ENCODE results near the gene CATSPERE. TPM values are rescaled to one million over a fixed set of nuclear protein-coding genes. Genes with fewer than 3 reads are reported as not detected.

CATSPERE gene
- total and polyA plus RNA-seq, 9 of the 15 experiments (the other 6 are each of a cell fraction or from before 2014, with no cell fraction given), result 0.06 to 0.16 (median 0.09) TPM; not detected in 3

DNA sequence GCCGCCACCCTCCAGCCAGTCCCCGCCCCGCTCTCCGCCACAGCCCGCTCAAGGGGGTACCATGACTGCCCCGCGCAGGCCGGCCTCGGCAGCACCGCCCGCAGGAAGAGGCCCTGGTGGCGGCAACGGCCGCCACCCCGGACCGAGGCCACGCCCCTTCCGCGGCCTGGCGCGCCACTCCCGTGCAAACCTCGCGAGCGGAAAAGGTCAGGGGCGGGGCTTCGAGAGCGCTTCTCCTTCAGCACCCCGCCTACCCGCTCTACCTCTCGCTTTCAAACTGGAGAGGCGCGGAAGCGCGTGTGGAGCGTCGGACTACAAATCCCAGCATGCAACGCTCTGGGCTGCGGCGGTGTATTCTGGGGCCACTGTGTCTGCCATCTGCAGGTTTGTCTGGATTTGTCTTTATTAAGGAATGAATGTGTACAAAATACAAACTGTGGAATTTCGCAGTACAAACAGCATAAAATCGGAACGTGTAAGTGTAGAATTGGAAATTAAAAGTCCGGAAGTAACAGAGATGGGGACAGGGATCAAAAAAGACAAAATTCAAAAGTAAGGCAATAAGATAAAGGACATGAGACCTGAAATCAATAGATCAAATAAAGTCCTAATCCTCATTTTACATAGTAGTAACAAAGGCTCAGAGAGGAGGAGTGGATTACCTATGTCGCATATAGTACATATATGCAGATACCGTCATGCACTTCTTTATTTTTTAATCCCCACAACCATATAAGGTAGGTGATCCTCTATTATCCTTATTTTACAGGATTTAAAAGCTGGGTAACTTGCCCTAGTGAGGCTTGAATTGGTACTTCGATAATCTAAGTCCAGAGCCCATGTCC is 8.9 kb upstream of the CATSPERE start (continued):
- TF ChIP-seq ZBTB2 (IDR thresholded peaks at IDR 0.05), result peak; percentile 83
- no peak for TF ChIP-seq GTF2E2 (tag; IDR thresholded peaks at IDR 0.05)
- no peak for TF ChIP-seq CREBBP (IDR thresholded peaks at IDR 0.05; ENCODE audit: low read depth, low read length)
- TF ChIP-seq HNRNPUL1 (IDR thresholded peaks at IDR 0.05; ENCODE audit: low read length), result no peak
- TF ChIP-seq HMGN3 (IDR thresholded peaks at IDR 0.05; ENCODE audit: borderline replicate concordance, extremely low read depth, insufficient read length, low read depth, low read length), result peak; percentile 97
- peak; percentile 49 for TF ChIP-seq BHLHE40 (IDR thresholded peaks at IDR 0.05; ENCODE audit: low read length)
- TF ChIP-seq THRAP3 (IDR thresholded peaks at IDR 0.05; ENCODE audit: borderline replicate concordance), result no peak
- no peak for TF ChIP-seq POU5F1 (IDR thresholded peaks at IDR 0.05; ENCODE audit: borderline replicate concordance, low read depth, low read length, partially characterized antibody)
- no peak for TF ChIP-seq HDAC6 (IDR thresholded peaks at IDR 0.05; ENCODE audit: low read depth, low read length)
- TF ChIP-seq IRF9 (tag; IDR thresholded peaks at IDR 0.05), result 0 out of 2 replicates have a peak, but pooled peaks have one; percentile 42
- TF ChIP-seq TAF7 (tag; IDR thresholded peaks at IDR 0.05), result no peak
- TF ChIP-seq CSDE1 (IDR thresholded peaks at IDR 0.05), result peak in 1 of 2 experiments; percentile 48; a peak in 1 of 4 replicates
- no peak for TF ChIP-seq NCOA6 (IDR thresholded peaks at IDR 0.05)
- no peak for TF ChIP-seq SMAD2 (IDR thresholded peaks at IDR 0.05; ENCODE audit: low read depth, low read length)
- no peak for TF ChIP-seq NFIC (IDR thresholded peaks at IDR 0.05)
- no peak; the same call in 1 of the 2 replicates for TF ChIP-seq MITF (IDR thresholded peaks at IDR 0.05)
- no peak for TF ChIP-seq FOXA3 (CRISPR knock-in tag; conservative IDR thresholded peaks at IDR 0.05 in 1 of 2, IDR thresholded peaks at IDR 0.05 in 1 of 2)
- TF ChIP-seq, protein P1, sequence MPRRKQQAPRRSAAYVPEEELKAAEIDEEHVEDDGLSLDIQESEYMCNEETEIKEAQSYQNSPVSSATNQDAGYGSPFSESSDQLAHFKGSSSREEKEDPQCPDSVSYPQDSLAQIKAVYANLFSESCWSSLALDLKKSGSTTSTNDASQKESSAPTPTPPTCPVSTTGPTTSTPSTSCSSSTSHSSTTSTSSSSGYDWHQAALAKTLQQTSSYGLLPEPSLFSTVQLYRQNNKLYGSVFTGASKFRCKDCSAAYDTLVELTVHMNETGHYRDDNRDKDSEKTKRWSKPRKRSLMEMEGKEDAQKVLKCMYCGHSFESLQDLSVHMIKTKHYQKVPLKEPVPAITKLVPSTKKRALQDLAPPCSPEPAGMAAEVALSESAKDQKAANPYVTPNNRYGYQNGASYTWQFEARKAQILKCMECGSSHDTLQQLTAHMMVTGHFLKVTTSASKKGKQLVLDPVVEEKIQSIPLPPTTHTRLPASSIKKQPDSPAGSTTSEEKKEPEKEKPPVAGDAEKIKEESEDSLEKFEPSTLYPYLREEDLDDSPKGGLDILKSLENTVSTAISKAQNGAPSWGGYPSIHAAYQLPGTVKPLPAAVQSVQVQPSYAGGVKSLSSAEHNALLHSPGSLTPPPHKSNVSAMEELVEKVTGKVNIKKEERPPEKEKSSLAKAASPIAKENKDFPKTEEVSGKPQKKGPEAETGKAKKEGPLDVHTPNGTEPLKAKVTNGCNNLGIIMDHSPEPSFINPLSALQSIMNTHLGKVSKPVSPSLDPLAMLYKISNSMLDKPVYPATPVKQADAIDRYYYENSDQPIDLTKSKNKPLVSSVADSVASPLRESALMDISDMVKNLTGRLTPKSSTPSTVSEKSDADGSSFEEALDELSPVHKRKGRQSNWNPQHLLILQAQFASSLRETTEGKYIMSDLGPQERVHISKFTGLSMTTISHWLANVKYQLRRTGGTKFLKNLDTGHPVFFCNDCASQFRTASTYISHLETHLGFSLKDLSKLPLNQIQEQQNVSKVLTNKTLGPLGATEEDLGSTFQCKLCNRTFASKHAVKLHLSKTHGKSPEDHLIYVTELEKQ (CRISPR knock-in tag; IDR thresholded peaks at IDR 0.05), result no peak
- TF ChIP-seq ZBTB9 (CRISPR knock-in tag; IDR thresholded peaks at IDR 0.05), result 0 out of 2 replicates have a peak, but pooled peaks have one; percentile 77
